Activated naive CD8-positive, alpha-beta T cell treated with anti-CD3 and anti-CD28 coated beads, Interleukin-2, amount 10 ng/mL, durations not matched to agents 7 days and 5 days (primary cell): ENCODE results near the gene GBA2. TPM values are rescaled to one million over a fixed set of nuclear protein-coding genes. Genes with fewer than 3 reads are reported as not detected.

ENCODE experiments used
- ATAC-seq: fragments of 150-1000 bp; cut with Tn5 transposase; one replicate; pipeline ENCODE4 v1.10.0; 2021; ENCODE audit warnings: low read depth, moderate library complexity
- POLR2A ChIA-PET: fragments of 350-600 bp; sonication (Branson Sonifier 250); formaldehyde crosslinking; loops from one replicate; lab custom pipeline; 2021; ENCODE audit warnings: antibody characterized with exemption; lab: Charles Lee
- DNase-seq: peaks from one replicate; pipeline ENCODE4 v3.0.0; 2021
- H3K27ac Mint-ChIP-seq: one replicate; pipeline ENCODE4 v1.8.0; 2022; ENCODE audit warnings: mild to moderate bottlenecking, mixed read lengths
- H3K27me3 Mint-ChIP-seq: one replicate; pipeline ENCODE4 v1.8.0; 2022; ENCODE audit warnings: mild to moderate bottlenecking, moderate library complexity, mixed read lengths
- H3K36me3 Mint-ChIP-seq: one replicate; pipeline ENCODE4 v1.8.0; 2021; ENCODE audit warnings: mild to moderate bottlenecking, mixed read lengths
- H3K4me1 Mint-ChIP-seq: one replicate; pipeline ENCODE4 v1.8.0; 2021; ENCODE audit warnings: mixed read lengths
- H3K4me3 Mint-ChIP-seq: one replicate; pipeline ENCODE4 v1.8.0; 2022; ENCODE audit warnings: mild to moderate bottlenecking, moderate library complexity, mixed read lengths
- H3K9me3 Mint-ChIP-seq: one replicate; pipeline ENCODE4 v1.8.0; 2021; ENCODE audit warnings: mixed read lengths
- total RNA-seq, 2 experiments: library from RNA; stranded (reverse); gene quantifications; one replicate each; pipeline ENCODE4 v1.2.3, GENCODE V29; 2021

The GBA2 gene
- total RNA-seq, 2 experiments from 2014 or later: 60.1 to 62.2 TPM

DNA sequence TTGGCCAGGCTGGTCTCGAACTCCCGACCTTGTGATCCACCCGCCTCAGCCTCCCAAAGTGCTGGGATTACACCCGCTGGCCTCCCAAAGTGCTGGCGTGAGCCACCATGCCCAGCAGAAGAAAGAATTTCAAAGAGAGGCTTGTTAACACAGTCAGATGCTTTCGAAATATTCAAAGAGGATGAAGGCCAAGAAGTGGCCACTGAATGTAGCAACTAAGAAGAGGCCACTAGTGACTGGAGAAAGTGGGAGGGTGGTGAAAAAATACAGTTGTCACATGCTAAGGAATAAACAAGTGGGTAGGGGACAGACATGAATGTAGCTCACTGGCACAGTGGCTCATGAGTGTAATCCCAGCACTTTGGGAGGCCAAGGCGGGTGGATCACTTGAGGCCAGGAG, 46.3 kb downstream of the GBA2 start:
- no peak overlapping the region for H3K27ac Mint-ChIP-seq
- no peaks in the 10 kb centered on the region for H3K4me1 Mint-ChIP-seq
- DNase-seq (no peak), ATAC-seq (no peak)
- POLR2A ChIA-PET: no interaction called here
- no peaks in the 10 kb centered on the region for H3K9me3 Mint-ChIP-seq
- peaks cover 36% of the 10 kb centered on the region for H3K36me3 Mint-ChIP-seq
- H3K4me3 Mint-ChIP-seq: no peak overlapping the region
- H3K27me3 Mint-ChIP-seq: no peaks in the 10 kb centered on the region

DNA sequence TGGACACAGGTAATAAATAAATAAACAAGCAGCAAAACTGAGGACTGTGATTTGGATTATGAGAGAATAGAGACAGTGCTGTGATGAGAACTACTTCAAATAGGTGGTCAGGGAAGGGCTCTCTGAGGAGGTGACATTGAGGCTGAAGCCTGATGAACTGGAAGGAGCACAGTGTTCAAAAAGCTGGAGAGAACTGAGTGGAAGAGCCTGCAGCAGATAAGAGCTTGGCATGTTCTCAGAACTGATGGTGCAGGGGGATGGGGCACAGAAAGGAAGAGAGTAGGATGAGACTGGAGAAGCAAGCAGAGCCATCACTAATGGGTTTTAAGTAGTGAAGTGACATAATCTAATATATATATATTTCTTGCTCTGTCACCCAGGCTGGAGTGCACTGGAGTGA, 48.1 kb downstream of the GBA2 start:
- H3K27me3 Mint-ChIP-seq: no peaks in the 10 kb centered on the region
- no peak overlapping the region for H3K27ac Mint-ChIP-seq
- H3K4me3 Mint-ChIP-seq: no peak overlapping the region
- H3K36me3 Mint-ChIP-seq: peaks cover 34% of the 10 kb centered on the region
- no peak for ATAC-seq
- DNase-seq: no peak
- H3K9me3 Mint-ChIP-seq: no peaks in the 10 kb centered on the region
- peaks cover 5% of the 10 kb centered on the region for H3K4me1 Mint-ChIP-seq
- POLR2A ChIA-PET: no interaction called here

DNA sequence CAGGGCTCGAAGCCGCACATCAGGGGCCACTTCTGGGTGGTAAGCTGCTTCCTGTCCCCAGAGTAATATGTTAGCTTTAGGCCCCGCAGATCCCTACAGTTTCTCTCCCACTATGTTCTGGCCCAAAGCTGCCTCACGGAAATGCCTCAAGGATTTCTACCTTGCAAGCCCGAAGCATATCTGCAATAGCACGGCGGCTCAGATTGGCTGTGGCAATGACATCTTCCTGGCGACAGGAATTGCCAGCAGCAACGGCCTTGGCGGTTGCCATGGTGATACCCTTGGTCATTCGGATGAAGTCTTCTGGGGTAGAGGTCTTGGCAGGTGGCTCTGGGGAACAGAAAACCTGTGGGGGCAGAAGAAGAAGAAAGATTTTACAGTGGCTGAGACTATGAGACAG, 49.0 kb downstream of the GBA2 start:
- Mint-ChIP-seq H3K4me1 (peaks cover 5% of the 10 kb centered on the region), H3K9me3 (no peaks in the 10 kb centered on the region), H3K36me3 (peaks cover 34% of the 10 kb centered on the region), H3K4me3 (no peak overlapping the region), H3K27ac (no peak overlapping the region), H3K27me3 (no peaks in the 10 kb centered on the region)
- ATAC-seq: no peak
- POLR2A ChIA-PET: no interaction called here
- no peak for DNase-seq

DNA sequence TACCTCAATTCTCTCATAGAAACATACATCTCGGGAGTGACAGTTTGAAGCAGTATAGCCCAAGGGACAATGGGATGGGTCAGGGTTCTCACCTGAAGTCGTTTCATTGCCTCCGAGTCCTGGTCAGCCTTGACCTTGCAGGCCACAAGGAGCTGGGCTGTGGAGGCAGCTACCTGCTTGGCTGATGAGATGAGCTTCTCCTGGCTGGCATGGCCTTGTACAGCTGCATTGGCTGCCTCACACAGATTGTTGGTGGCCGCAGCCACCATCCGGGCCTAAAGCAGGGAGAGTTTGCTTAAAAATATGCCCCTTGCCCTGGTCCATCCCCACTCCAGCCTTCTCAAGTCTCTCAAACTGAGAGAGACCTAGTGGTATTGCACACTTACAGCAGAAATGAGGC, 50.8 kb downstream of the GBA2 start:
- H3K4me1 Mint-ChIP-seq: peaks cover 5% of the 10 kb centered on the region
- POLR2A ChIA-PET: no interaction called here
- DNase-seq (no peak), ATAC-seq (no peak)
- H3K27ac Mint-ChIP-seq: no peak overlapping the region
- H3K27me3 Mint-ChIP-seq: no peaks in the 10 kb centered on the region
- no peaks in the 10 kb centered on the region for H3K9me3 Mint-ChIP-seq
- H3K4me3 Mint-ChIP-seq: no peak overlapping the region
- H3K36me3 Mint-ChIP-seq: peaks cover 24% of the 10 kb centered on the region

DNA sequence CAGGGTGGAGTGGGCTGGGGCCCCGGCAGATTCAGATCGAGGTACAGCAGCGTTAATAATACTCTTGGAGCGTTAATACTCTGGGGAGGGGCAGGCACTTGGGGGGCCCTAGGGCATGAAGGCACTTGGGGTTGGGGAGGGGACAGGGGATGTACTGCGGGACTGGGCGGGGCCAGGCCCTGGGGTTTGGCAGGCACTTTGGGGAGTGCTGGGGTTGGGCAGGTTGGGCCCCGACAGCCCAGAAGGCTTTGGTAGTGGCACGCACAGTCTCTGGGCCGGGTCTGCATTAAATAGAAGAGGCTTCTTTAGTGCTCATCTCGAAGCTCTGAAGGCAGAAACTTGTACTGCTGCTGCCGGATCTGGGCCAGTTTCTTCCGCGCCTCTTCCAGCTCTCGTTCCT, 51.5 kb downstream of the GBA2 start:
- no peaks in the 10 kb centered on the region for H3K27me3 Mint-ChIP-seq
- no peak for DNase-seq
- no peak overlapping the region for H3K4me3 Mint-ChIP-seq
- H3K27ac Mint-ChIP-seq: no peak overlapping the region
- H3K4me1 Mint-ChIP-seq: peaks cover 5% of the 10 kb centered on the region
- peaks cover 18% of the 10 kb centered on the region for H3K36me3 Mint-ChIP-seq
- ATAC-seq: no peak
- POLR2A ChIA-PET: interaction anchor here (1.4 to 1.6 kb wide), 3 partner anchors 34 to 51 kb away, joined by 4 to 9 read pairs (median 5); partner anchors contain the start of genes CREB3 and TLN1
- H3K9me3 Mint-ChIP-seq: no peaks in the 10 kb centered on the region

DNA sequence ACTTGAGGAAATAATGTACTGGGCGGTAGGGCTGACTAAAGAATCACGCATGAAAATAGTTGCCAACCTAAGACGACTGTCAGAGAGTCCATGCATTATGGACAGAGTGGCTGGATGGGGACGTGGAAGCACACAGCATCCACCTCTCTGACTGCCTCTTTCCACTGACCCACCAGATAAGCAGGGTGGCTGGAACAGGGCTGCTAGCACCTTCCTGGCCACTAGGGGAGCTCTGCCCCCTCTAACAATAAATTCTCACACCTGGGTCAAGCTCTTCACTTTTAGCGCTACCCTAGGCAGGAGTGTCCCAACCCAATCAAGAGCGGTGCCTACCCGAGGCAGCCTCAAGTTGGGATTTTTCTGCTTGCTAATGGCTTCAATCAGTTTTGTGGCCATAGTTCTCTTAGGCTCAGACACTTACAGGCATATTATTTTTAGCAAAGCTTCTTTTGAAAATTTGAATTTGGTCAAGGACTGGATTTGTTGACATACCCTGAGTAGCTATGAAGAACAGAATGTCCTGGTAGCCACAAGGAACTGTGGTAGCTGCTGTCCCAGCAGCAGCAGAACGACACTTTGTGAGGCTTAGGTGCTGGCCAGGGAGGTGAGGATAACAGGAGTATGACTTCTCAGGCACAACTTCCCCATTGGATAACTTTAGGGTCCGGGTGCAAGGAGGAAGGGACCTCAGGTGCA, 52.4 kb downstream of the GBA2 start:
- POLR2A ChIA-PET: interaction anchor here (0.6 to 1.6 kb wide), 9 partner anchors 8 to 93 kb away, joined by 3 to 9 read pairs (median 5); partner anchors contain the start of genes ARHGEF39, CREB3, GBA2 and RGP1
- no peak overlapping the region for H3K27ac Mint-ChIP-seq

DNA sequence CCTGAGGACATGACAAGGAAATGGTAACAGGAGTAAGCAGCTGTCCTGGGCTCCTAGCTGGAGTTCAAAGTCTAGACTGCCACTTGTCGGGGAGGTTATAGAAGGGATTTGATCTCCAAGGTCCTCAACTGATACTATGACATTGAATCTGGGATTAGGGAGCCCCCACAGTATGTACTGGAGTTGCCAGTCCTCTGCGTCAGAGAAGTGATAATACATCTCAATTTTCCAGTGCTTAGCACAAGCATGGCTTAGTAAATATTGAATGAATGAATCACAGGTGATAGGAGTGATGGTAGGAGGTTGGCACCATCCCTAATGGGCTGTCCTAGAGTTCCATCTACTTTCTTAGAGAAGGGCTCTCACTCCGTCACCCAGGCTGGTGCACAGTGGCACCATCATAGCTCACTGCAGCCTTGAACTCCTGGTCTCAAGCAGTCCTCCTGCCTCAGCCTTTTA, 53.1 kb downstream of the GBA2 start:
- no peak overlapping the region for H3K27ac Mint-ChIP-seq
- peaks cover 18% of the 10 kb centered on the region for H3K36me3 Mint-ChIP-seq
- H3K27me3 Mint-ChIP-seq: no peaks in the 10 kb centered on the region
- H3K4me3 Mint-ChIP-seq: no peak overlapping the region
- peaks cover 9% of the 10 kb centered on the region for H3K4me1 Mint-ChIP-seq
- no peaks in the 10 kb centered on the region for H3K9me3 Mint-ChIP-seq
- no peak for DNase-seq
- POLR2A ChIA-PET: interaction anchor here (1.2 to 1.6 kb wide), 7 partner anchors 9 to 84 kb away, joined by 3 to 9 read pairs (median 5); partner anchors contain the start of genes ARHGEF39, CREB3, GBA2 and RGP1
- ATAC-seq: no peak

More for the DNA sequence above, 52.4 kb downstream of the GBA2 start:
- Mint-ChIP-seq H3K9me3 (no peaks in the 10 kb centered on the region), H3K36me3 (peaks cover 18% of the 10 kb centered on the region), H3K4me3 (no peak overlapping the region), H3K27me3 (no peaks in the 10 kb centered on the region), H3K4me1 (peaks cover 9% of the 10 kb centered on the region)
- ATAC-seq (peak; percentile 81), DNase-seq (peak; percentile 55)

DNA sequence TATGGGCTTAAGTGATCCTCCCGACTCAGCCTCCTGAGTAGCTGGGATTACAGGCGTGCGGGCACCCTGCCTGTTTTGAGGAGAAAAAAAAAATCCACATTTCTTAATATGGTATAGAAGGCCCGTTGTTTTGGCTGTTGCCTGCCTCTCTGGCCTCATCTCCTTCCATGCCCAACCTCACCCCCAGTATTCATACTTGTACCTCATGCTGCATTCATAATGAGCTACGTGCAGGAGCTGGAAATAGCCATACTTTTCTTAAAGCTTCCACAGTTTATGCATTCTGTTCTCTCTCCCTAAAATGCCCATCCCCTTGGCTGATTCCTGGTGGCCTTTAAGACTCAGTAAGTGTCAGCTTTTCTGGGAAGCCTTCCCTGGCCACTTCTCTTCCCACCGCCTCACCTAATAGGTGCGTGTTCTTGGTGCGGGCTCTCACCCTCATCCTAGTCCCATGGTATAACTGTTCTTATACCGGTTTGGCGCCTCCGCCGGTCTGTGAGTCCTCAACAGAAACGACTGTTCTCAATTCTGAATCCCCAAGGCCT, 57.2 kb downstream of the GBA2 start:
- no peak for ATAC-seq
- Mint-ChIP-seq H3K4me3 (peak overlapping the region; percentile 91), H3K9me3 (no peaks in the 10 kb centered on the region), H3K27ac (no peak overlapping the region), H3K36me3 (peaks cover 6% of the 10 kb centered on the region), H3K4me1 (peaks cover 15% of the 10 kb centered on the region), H3K27me3 (no peaks in the 10 kb centered on the region)
- POLR2A ChIA-PET: interaction anchor here (0.7 to 2.8 kb wide), 6 partner anchors 27 to 61 kb away, joined by 3 to 11 read pairs (median 6); partner anchors contain the start of genes ARHGEF39, CREB3 and TLN1
- DNase-seq: no peak

DNA sequence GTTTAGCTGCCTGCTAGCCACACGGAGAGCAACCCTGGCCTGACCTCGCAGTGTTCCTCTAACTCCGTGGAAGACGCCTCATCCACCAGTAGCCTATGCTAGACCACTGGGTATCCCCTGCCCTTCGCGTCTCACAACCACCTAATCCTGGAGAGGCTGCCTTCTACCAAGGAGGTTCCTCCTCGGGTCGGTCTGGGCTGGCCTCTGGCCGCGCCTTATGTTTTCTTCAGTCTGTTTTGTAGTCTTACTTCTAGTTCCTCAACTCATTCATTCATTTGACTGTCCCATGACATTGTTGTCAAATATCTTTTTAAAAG, 57.7 kb downstream of the GBA2 start:
- POLR2A ChIA-PET: interaction anchor here (0.7 to 2.8 kb wide), 7 partner anchors 27 to 532 kb away, joined by 3 to 11 read pairs (median 6); partner anchors contain the start of genes ARHGEF39, CREB3 and TLN1
- DNase-seq (no peak), ATAC-seq (no peak)
- H3K27ac Mint-ChIP-seq: peak overlapping the region; percentile 78
- H3K9me3 Mint-ChIP-seq: no peaks in the 10 kb centered on the region
- peaks cover 12% of the 10 kb centered on the region for H3K4me1 Mint-ChIP-seq
- peaks cover 1% of the 10 kb centered on the region for H3K36me3 Mint-ChIP-seq
- H3K4me3 Mint-ChIP-seq: peak overlapping the region; percentile 91
- no peaks in the 10 kb centered on the region for H3K27me3 Mint-ChIP-seq

DNA sequence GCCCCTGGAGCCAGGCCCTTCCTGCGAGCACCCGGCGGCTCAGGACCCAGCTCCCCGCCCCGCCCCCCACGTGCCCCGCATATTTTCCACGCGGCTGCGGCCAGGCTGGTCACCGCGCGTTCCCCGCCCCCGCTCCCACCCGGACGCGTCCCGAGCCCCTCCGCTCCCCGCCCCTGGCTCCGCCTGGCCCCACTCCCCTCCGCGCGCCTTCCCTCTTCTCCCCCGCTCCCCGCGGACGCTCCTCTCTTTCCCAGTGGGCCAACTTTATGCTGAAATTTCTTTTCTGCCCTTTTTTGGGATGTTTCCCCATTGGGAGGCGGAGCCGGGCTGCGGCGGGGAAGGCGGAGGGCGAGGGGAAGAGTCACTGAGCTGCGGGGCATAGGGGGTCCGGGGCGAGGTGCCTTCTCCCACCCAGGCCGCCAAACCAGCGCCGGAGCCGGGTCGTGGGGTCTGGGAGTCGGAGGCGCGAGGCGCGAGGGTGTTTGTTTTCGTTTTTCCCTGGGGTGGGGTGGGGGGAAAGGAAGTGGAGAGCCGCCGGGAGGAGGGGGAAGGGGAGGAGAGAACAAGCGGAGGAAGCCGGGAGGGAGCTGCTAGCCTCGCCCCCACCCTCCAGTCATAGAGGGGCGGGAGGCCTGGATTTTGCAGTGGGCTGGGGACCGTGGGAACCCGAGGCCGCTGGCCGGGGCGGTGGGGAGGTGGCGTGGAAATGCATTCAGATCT, 58.3 kb downstream of the GBA2 start:
- Mint-ChIP-seq H3K27me3 (no peaks in the 10 kb centered on the region), H3K9me3 (no peaks in the 10 kb centered on the region), H3K4me1 (peaks cover 12% of the 10 kb centered on the region), H3K36me3 (no peaks in the 10 kb centered on the region), H3K27ac (peak overlapping the region; percentile 78), H3K4me3 (peak overlapping the region; percentile 91)
- DNase-seq (peak; percentile 49), ATAC-seq (peak; percentile 37)
- POLR2A ChIA-PET: interaction anchor here (0.7 to 2.8 kb wide), 8 partner anchors 26 to 533 kb away, joined by 3 to 11 read pairs (median 6); partner anchors contain the start of genes ARHGEF39, CCDC107, CREB3 and RMRP

DNA sequence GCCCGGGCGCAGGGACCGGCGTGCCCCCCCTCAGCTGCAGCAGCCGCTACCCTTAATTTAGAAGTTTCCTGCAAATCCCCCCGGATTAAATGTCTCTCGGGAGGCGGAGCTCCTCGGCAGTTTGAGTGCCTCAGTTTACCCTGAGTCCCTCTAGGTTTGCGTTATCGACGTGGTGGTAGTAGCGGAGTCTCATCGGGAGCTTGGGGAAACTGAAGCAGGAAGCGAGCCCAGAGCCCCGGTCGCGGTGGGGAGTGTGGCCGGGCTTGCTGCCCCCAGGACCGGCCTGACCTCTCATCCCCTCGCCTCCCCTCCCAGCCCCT, 58.8 kb downstream of the GBA2 start:
- Mint-ChIP-seq H3K9me3 (no peaks in the 10 kb centered on the region), H3K27ac (no peak overlapping the region), H3K4me3 (peak overlapping the region; percentile 72), H3K4me1 (peaks cover 12% of the 10 kb centered on the region), H3K27me3 (no peaks in the 10 kb centered on the region), H3K36me3 (no peaks in the 10 kb centered on the region)
- ATAC-seq (no peak), DNase-seq (no peak)
- POLR2A ChIA-PET: interaction anchor here (0.7 to 2.8 kb wide), 7 partner anchors 15 to 71 kb away, joined by 3 to 11 read pairs (median 5); partner anchors contain the start of genes ARHGEF39, CCDC107 and RMRP

DNA sequence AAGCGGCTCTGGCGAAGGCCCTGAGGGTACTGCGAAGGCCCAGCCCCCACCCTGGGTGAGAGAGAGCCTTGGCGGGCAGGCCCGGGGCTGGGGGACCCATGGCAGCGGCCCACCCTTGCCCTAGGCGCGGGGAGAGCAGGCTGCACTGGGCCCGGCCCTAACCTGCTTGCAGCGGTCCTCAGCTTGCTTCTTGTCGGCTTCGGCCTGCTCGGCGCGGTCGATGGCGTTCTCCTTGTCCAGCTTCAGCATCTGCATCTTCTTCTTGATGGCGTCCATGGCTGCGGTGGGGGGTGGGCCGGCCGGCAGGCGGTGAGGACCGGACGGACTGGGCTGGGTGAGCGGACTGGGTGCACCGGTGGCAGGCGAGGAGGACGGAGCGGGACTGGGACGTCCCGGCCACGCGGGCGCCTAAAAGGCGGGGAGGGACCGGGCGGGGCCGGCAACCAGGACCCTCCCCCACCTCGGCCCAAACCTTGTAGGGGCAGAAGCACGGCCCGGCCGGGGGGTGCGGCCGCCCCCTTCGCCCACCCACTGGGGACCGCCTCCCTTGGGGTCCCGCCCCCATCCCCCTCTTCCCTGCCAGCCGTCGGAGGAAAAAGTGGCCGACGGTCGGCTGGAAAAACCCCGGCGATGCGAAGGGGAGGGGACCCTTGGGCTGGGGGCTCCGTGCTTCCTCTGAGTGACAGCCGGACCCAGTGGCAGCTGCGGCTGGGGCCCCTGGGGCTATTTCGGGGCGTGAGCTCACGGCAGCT, 59.3 kb downstream of the GBA2 start, which contains the start of gene TPM2:
Gene TPM2 (minus strand): TSS at position 384 of the 752 bp plus-strand sequence. CDS start 108 bp downstream, at position 276.
- peaks cover 12% of the 10 kb centered on the region for H3K4me1 Mint-ChIP-seq
- H3K9me3 Mint-ChIP-seq: no peaks in the 10 kb centered on the region
- POLR2A ChIA-PET: interaction anchor here (0.7 to 2.4 kb wide), 4 partner anchors 15 to 43 kb away, joined by 3 to 10 read pairs (median 6); partner anchors contain the start of genes CCDC107 and RMRP
- no peaks in the 10 kb centered on the region for H3K36me3 Mint-ChIP-seq
- H3K27ac Mint-ChIP-seq: peak within 1 kb of the TSS; percentile 78
- ATAC-seq: no peak
- peak within 1 kb of the TSS; percentile 91 for H3K4me3 Mint-ChIP-seq
- no peak for DNase-seq
- H3K27me3 Mint-ChIP-seq: no peaks in the 10 kb centered on the region
